Dedifferentiated amniotic fluid mesenchymal stem cell (primary cell): ENCODE data around the gene ADAMTSL5.
A peak's percentile ranks its signal among the peaks of the same experiment; 100 is the strongest.
"Not testable (repeated sequence)": the region's sequence is repeated elsewhere in the genome, so short reads cannot be mapped to it uniquely, and the experiment has no call there.

ENCODE experiments used
- DNase-seq: peaks from one replicate; pipeline ENCODE4 v3.0.0-alpha.2; 2016; ENCODE audit errors: extremely low spot score

The ADAMTSL5 gene

DNA sequence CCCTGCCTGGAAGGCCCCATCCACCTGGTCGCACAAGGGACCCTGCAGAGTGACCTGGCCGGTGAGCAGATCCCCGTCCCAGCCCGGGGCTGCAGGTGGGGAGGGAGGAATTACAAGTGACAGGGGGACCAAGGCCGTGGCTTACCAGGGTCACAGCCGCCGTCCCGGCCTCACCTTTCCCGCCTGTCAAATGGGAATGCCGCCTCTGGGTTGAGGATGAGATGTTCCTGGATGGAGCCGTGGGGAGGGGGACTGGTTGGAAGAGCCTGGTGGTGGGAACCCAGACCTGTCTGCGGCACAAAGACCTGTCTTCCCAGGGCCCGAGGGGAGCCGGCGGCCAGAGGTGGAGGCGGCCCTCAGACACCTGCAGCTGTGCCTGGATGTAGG, 16.6 kb upstream of the ADAMTSL5 start:
- DNase-seq, result no peak

DNA sequence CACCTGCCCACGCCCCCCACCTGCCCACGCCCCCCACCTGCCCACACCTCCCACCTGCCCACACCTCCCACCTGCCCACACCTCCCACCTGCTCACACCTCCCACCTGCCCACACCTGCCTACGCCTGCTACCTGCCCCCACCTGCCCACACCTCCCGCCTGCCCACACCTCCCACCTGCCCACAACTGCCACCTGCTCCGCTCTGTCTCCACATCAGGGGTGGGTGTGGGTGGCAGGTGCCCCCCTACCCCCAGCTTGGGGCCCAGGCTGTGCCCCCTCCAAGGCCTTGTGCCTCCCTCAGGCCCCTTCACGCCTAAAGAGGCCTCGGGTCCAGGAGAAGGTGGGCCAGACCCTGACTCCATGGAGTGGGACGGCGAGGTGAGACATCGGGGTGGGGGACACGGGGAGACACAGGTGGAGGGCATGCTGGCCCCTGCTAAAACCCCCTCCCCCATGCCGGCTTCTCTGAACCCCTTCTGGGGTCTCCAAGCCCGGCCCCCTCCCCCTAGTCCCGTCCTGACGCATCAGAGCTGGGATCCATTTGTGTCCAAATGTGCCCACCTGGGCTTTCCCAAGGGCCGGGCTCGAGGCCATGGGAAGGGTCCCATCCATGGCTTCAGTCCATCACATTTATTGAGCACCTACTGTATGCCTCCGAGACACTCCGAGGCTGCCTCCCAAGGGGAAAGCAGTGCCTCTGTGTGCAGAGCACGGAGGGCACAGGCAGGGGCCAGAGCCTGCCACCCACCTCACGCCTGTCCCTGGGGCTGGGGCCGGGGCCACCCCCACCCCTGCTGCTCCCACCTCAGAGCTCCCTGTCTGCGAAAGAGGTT, 16.0 kb upstream of the ADAMTSL5 start:
- DNase-seq, result no peak

DNA sequence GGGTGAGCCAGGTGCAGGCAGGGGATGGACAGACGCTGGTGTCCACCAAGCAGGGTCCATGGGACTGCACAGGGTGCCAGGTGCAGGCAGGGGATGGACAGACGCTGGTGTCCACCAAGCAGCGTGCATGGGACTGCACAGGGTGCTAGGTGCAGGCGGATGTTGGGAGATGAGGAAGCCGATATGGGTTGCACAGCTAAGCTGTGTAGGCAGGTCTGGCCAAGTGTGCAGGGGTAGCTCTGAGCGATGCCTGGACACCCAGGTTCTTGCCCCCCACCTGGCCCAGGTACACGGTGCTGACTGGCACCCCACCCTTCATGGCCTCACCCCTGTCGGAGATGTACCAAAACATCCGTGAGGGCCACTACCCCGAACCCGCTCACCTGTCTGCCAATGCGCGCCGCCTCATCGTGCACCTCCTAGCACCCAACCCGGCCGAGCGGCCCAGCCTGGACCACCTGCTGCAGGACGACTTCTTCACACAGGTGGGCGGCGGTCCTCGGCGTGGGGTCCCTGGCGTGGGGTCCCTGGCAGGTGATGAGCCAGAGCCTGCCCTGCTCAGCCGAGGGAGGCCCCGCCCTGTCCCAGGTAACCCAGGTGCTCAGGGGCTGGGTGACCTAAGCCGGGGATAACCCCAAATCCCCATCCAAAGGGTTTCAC, 15.0 kb upstream of the ADAMTSL5 start:
- DNase-seq, result no peak

DNA sequence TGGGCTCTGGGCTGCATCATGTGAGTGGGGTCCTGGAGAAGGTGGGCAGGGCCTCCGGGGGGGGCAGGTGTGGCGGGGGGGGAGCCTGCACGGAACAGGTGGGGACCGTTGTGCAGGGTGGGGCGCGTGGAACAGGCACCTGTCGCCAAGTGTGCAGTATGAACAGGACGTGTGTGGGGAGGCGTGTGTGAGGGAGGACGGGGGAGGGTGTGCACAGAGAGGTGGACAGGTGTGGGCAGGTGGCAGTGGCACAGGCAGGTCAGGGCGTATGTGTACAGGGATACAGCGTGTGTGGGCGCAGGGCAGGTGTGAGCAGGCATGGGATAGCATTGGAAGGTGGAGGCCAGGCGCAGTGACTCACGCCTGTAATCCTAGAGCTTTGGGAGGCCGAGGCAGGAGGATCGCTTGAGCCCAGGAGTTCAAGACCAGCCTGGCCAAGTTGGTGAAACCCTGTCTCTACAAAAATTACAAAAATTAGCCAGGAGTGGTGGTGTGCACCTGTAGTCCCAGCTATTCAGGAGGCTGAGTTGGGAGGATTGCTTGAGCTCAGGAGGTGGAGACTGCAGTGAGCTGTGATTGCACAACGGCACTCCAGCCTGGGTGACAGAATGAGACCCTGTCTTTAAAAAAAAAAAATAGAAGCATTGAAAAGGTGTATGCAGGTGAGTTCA, 14.3 kb upstream of the ADAMTSL5 start:
- no peak for DNase-seq

DNA sequence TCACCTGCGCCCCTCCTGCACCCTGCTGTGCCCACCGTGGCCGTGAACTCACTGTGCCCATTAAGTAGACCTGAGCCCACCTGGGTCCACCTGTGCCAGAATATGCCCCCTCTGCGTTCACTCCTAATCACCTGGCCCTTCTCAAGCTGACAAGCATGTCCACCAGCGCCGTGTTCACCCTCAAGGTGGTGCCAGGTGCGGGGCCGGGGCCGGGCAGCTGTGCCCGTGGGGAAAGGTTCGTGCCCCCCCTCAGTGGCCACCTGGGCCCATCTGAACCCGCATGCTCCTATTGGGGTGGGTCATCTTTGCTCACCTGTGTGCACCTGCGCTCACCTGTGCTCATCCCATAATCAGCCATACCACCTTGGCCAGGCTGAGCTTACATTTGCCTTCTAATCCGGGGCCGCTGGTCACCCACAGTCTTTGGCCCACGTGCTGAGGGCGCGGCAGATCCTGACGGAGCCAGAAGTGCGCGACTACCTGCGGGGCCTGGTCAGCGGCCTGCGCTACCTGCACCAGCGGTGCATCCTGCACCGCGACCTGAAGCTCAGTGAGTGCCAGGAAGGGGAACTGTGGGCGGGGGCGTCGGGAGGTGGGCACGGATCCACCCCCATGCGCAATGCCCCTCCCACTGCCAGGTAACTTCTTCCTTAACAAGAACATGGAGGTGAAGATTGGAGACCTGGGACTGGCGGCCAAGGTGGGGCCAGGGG, 13.4 kb upstream of the ADAMTSL5 start:
- no peak for DNase-seq

DNA sequence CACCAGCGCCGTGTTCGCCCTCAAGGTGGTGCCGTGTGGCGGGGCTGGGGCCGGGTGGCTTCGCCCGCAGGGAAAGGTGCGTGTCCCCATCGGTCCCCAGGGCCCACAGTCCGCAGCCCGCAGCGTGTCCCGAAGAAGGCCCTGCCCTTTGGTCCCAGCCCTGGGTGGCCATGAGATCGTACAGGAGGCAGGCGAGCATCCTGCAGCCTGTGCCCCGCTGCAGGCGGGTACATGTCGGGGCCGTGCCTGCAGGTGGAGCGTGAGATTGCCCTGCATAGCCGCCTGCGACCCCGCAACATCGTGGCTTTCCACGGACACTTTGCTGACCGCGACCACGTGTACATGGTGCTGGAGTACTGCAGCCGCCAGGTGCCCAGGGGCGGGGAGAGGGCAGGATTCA, 12.5 kb upstream of the ADAMTSL5 start:
- DNase-seq, result no peak

DNA sequence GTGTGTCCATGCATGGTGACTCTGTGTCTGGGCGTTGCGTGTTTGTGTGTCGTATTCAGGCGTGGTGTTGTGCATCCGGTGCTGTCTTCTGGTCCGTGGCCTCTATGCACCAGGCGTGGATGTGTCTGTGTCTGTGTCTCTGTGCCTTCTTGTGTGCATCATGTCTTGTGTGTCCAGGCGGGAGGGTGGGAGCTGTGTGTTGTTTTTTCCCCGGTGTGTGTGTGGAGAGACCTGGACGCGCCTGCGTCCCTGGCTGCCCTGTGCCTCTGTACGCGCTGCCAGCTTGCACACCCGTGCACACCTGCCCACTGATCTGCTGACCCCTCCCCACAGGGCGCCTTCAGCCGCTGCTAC, 12.1 kb upstream of the ADAMTSL5 start:
- no peak for DNase-seq

DNA sequence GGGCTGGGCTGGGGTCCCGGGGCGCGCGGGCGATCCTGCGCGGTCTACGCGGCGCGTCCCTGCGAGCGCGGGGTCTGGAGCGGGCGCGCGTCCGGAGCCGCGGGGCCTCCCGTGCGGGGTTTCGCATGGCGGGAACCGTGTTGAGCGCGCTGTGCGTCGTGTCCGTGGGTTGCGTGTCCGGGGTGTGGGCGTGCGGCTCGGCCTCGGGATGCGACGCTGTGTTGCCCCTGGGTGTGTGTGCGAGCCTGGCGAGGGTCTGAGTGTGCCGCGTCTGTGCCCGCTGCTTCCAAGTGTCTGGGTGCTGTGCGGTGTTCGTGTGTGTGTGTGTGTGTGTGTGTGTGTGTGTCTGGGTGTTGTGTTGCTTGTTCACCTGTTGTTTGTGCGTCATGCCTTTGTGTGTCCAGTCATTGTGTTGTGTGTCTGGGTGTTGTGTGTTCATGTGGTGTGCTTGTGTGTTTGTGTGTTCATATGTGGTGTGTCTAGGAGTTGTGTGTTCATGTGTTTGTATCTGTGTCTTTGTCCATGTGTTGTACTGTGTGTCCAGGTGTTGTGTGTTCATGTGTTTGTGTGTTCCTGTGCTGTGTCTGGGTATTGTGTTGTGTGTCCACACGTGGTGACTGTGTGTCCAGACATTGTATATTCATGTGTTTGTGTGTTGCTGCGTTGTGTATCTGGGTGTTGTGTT, 11.6 kb upstream of the ADAMTSL5 start:
- no peak for DNase-seq

DNA sequence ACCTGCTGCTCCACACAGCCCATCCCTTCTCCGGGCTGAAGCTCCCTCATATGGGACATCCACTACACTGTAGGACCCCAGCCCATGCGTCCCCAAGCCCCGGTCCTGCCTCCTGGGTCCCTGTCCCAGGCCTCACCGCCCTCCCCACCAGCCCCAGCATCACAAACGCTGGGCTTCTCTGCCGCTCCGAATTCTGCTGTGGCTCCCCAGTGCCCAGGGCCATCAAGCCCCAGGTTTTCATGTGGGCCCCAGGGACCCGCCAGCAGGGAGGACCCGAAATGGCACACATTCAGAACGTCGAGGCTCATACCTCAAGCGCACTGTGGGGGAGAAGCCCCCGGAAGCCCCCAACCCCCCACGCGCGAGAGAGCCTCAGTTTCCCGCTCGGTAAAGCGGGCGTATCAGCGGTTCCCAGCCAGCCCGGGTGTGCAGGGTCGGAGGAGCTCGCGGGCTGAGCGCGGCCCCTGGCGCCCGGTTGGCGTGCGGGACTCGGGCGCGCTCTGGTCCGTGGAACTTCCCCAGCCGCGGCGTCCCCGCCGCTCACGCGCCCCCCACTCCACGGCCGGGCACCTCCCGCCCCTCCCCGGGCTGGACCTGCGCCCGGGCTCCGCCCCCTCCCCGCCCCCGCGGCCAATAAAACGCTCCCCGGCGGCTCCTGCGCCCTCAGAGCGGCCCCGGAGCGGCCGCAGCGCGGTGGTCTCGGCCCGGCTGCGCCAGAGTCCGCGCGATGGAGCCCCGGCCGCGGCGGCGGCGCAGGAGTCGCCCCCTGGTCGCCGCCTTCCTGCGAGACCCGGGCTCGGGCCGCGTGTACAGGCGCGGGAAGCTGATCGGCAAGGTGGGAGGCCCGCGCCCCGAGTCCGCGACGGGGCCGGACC, 10.8 kb upstream of the ADAMTSL5 start, which contains the start of gene PLK5:
Gene PLK5 (plus strand): TSS at position 666 of the 875 bp plus-strand sequence. CDS start 2,920 bp downstream, outside the sequence.
- no peak for DNase-seq

DNA sequence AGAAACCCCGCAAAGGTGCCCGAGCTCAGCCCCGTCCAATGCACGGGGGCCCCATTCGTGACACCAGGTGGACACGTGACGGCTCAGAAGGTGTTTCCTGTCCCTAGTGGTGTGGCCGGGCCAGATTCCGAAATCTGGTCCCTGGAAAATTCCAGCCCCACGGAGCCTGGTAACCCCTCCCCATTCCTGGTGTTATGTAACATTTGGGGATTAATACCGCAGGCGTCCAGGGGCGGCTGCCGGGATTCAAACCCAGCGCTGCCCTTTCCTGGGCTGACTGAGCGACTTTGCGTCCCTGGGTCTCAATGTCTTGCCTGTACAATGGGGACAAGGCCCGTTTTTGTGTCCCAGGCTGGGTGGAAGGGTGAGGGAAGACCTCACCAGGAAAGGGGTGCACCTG, 10.0 kb upstream of the ADAMTSL5 start:
- no peak for DNase-seq

DNA sequence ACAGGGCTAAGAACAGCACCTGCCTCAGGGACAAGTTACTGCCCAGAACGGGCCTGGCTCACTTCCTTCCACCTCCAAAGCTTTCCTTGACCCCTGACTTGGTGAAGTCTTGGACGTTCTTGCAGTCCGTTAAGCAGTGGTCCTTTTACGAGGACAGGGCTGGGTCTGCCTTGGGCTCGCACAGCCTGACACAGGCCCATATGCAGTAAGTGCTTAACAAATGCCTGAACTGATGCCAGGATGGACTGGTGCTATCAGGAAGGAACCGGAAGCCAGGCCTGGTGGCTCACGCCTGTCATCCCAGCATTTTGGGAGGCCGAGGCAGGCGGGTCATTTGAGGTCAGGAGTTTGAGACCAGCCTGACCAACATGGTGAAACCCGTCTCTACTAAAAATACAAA, 9.2 kb upstream of the ADAMTSL5 start:
- no peak for DNase-seq

DNA sequence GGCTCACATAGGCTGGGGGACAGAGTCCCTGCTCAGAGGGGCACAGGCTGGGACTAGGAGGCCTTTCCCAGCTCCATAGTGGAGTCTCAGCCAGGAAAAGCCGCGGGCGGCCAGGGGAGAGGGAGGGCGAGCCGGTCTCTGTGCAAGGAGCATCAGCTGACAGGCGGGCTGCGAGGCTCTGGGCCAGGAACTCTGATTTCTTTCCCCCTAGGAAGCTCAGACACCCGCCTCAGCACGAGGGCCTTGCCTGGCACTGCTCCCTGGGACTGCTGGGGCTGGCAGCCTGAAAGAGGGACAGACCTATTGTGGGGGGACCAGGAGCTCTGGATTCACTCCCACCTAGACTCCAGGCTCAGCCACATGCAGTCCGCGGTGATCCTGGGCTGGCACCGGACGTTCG, 8.8 kb upstream of the ADAMTSL5 start:
- DNase-seq, result no peak

DNA sequence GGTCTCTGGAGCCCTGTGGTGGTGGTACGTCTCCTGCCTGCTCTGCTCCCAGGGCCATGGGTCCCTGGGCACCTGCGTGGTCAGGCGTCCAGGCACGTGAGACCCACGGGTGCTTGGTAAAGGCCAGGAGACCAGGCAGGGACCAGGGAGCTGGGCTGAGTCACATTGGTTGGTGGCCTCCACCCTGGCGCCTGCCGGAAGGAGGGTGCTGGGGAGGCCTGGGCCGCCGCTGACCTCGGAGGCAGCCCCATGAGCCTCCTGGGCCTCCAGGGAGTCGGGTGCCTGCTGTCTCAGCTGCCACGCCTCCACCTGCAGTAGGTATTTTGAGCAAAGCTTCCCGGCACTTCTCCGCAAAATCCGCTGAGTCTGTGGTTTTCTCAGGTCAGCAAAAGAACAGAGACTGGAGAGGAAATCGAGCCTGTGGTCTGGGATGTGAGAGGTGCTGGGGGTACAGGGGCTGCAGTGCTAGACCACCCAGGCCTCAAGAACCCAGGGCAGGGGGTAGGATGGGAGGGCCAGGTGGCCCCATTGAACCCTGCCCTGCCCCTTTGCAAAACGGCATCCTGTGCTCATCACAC, 7.5 kb upstream of the ADAMTSL5 start:
- no peak for DNase-seq

DNA sequence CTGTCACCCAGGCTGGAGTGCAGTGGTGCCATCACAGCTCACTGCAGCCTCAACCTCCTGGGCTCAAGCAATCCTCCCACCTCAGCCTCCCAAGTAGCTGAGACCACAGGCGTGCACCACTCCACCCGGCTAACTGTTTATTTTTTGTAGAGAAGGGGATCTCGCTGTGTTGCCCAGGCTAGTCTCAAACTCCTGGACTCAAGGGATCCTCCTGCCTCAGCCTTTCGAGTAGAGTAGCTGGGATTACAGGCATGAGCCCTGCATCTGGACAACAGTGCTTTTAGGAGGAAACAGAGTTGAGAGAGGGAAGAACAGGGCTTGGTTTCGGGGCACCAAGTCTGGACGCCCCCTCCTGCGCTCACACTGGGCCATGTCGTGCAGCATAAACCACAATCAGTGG, 7.0 kb upstream of the ADAMTSL5 start:
- not testable (repeated sequence) for DNase-seq

DNA sequence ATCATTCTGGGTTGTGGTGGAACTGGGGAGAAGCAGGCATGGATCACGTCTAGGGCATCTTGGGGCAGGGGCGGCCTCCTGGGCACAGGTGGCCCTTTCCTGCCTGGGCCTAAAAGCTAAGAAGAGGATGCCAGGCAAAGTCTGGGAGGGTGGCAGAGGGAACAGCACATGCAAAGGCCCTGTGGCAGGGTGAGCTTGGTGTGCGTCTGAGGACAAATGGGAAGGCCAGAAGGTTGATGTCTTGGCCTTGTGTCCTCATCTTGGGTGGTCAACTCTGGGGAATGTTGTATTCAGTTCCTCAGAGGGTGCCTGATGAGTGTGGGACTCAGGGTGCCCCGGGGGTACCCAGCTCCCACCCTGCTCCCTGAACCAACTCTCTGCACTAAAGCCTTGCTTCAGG, 5.7 kb upstream of the ADAMTSL5 start:
- no peak for DNase-seq

DNA sequence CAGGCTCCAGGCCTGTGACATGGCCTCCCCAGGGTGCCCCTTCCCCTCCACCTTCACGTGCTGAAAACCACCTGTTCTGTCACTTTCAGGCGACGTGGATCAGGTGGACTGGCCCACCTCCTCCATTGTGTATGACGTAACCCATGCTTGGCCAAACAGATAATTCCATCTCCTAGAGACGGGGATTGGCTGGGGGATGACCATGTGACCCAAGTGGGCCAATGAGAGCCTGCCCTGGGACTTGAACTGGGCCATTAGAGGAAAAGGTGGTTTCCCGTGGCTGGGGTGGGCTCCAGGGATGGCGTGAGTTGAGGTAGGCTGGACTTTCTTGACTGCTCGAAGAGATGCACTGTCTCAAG, 3.6 kb upstream of the ADAMTSL5 start:
- DNase-seq, result no peak

DNA sequence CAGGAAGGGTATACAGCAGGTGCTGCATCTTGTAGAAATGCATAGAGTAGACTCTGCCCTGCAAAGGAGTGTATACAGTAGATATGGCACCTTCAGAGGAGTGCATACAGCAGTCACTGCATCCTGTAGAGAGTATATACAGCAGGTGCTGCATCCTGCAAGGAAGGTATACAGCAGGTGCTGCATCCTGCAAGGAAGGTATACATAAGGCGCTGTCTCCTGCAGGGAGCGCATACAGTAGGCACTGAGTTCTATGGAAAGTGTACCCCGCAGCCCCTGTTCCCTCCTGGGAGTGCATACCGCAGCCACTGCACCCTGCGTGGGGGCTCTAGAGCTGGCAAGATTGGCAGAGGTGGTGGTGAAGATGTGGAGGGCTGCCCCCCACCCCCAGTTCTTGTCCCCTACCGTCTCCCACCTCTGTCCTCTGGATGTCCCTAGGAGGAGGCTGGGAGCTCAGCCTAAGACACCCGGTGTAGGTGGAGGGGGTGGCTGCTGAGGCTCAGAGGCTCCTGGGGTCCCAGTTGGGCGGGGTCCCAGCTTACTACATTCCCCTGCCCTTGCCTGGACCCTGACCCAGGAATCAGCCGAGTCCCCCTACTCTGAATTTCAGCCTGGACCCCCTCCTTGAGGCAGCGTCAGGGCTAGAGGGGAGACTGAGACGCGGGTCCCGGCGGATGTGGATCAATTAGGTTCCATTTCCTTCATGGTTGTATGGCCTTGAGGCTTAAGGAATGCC, 2.3 kb upstream of the ADAMTSL5 start:
- DNase-seq, result no peak

DNA sequence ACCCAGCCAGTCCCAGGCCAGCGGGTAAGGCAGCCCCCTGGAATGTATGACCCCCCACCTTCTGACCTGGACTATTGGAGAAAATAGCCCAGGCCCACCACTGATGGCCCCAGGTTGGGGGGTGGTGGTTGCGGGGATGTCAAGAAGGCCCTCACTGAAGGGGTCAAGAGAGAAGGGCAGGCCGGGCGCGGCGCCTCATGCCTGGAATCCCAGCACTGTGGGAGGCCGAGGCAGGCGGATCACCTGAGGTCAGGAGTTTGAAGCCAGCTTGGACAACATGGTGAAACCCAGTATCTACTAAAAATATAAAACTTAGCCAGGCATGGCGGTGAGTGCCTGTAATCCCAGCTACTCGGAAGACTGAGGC, 1.5 kb upstream of the ADAMTSL5 start:
- no peak for DNase-seq

DNA sequence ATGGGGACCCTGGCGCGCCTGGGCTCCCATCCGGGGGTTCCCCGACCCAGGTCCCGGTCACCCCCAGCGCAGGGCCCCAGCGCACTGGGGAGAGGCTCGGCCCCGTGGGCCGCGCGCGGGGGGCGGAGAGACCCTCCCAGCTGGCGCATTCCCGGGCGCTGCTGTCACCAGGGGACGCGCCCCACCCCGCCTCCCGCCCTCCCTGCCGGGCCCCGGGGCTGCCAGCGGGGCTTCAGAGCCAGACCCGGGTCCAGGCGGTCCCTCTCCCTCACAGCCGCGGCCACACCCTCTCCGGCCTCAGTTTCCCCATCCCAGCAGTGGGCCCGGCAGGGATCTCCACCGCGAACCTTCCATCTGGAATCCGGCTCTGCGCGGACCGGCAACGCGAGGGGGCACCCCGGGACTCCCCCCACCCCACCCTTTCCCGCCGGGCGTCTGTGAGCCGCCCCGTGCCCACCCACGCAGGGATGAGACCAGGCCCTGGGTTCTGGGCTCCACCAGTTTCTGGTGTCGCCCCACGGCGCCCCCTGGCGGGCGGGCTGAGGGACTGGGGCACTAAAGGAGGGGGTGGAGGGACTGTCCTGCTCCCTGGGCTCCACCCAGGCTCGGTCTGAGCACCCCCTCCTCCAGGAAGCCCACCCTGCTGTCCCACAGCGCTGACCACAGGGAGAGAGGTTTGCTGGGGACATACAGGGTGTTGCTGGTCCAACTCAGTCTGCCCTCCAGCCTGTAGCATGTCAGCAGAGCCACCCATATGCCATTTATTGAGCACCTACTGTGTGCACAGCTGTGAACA, 878 bp upstream of the ADAMTSL5 start:
- peak; percentile 55 for DNase-seq
